GM18519 (cell line): ENCODE data around the gene C19orf53.
"Not testable (repeated sequence)": the region's sequence is repeated elsewhere in the genome, so short reads cannot be mapped to it uniquely, and the experiment has no call there.

Source experiments
- ATAC-seq: cut with Tn5 transposase; IDR thresholded peaks from one replicate; pipeline ENCODE4 v1.9.1; 2021; ENCODE audit warnings: mild to moderate bottlenecking, moderate library complexity; ENCODE audit not compliant: unreplicated experiment, low FRiP score

Gene C19orf53

DNA sequence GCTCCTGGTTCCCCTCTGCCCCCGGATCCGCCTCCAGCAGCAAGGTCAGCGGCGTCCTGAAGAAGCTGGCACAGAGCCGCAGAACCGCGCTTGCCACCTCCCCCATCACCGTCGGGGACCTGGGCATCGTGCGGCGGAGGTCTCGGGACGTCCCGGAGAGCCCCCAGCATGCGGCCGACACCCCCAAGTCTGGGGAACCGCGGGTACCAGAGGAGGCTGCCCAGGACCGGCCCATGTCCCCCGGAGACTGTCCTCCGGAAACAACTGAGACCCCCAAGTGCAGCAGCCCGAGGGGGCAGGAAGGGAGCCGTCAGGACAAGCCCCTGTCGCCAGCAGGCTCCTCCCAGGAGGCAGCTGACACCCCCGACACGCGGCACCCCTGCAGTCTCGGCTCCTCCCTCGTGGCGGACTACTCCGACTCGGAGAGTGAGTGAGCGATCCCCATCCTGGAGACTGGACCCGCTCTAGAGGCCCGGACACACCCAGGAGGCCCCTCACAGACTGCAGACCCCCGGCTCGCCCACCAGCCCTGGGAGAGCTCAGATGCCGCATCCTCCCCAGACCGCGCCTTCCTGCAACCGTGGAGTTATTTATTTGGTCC, 11.5 kb upstream of the C19orf53 start:
- no peak for ATAC-seq

GRCh38 chr19:13763265-13763664, 11.0 kb upstream of the C19orf53 start:
- ATAC-seq, result no peak

DNA sequence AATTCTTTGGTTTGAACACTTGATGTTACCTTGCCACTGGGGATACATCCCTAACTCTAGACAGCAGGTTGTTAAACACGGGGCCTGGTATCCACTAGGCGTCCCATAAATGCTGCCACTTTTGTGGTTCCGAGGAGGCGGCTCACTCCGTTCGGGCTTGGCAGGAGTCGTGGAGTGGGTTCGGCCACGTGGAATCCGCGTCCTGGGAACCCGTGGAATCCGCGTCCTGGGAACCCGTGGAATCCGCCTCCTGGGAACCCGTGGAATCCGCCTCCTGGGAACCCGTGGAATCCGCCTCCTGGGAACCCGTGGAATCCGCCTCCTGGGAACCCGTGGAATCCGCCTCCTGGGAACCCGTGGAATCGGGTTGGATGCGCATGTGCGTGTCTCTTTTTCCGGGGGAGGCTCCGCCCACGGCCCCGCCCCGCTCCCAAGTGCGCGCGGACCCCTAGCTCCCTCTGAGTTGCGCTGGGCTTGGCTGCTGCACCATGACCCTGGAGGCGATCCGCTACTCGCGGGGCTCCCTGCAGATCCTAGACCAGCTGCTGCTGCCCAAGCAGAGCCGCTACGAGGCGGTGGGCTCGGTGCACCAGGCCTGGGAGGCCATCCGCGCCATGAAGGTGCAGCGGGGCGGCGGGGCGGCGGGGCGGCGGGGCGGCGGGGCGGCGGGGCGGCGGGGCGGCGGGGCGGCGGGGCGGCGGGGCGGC, 10.0 kb upstream of the C19orf53 start, which contains the start of gene MRI1:
Gene MRI1, plus strand, starts transcription at position 422 of the 707 bp plus-strand sequence. Its CDS starts 67 bp downstream, at position 489.
- ATAC-seq, result no peak

GRCh38 chr19:13764821-13765394, 9.3 kb upstream of the C19orf53 start:
- ATAC-seq, result no peak

- no peak for ATAC-seq
These were observed 8.7 kb upstream of the C19orf53 start for GRCh38 chr19:13765395-13766094.

- no peak for ATAC-seq
These were observed 8.2 kb upstream of the C19orf53 start for GRCh38 chr19:13766095-13766481.

DNA sequence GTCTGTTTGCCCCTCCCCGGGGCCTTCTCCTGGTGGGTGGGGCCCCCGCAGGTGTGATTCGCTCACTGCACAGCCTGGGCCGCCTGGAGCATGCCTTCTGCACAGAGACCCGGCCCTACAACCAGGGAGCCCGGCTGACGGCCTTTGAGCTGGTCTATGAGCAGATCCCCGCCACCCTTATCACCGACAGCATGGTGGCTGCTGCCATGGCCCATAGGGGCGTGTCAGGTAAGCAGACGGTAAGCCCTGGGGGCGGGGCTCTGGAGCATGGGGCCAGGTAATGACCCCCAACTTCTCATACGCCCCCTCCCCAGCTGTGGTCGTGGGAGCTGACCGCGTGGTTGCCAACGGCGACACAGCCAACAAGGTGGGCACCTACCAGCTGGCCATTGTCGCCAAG, 5.7 kb upstream of the C19orf53 start:
- ATAC-seq, result no peak

- ATAC-seq, result no peak
These were observed 4.1 kb upstream of the C19orf53 start for GRCh38 chr19:13770013-13770635.

DNA sequence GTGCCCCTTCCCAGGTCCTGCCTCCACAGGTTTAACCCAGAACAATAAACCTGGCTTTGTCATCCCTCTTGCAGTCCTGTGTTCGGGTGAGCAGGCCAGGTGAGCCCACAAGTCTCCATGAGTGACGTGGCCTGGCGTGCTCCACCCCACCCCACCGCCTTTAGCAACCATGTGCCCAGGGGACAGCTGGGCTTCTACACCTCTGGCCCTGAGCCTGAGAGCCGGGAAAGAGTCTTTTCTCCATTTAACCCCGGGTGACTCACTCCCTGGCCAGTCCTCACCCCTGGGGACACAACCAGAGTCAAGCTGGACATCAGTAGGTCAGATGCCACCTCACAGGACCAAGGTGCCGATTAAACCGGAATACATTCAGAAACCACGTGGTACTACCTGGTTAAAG, 4.1 kb downstream of the C19orf53 start:
- ATAC-seq, result no peak

GRCh38 chr19:13778847-13779246, 4.6 kb downstream of the C19orf53 start:
- no peak for ATAC-seq

DNA sequence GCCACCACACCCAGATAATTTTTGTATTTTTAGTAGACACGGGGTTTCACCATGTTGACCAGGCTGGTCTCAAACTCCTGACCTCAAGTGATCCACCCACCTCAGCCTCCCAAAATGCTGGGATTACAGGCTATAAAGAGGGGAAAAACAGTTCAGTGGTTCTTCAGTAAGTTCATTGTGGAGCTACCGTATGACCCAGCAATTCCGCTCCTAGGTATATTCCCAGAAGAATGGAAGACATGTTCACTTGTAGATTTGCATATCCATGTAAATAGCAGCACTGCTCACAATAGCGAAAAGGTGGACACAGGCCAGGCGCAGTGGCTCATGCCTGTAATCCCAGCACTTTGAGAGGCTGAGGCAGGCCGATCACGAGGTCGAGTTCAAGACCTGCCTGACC, 5.5 kb downstream of the C19orf53 start:
- not testable (repeated sequence) for ATAC-seq

DNA sequence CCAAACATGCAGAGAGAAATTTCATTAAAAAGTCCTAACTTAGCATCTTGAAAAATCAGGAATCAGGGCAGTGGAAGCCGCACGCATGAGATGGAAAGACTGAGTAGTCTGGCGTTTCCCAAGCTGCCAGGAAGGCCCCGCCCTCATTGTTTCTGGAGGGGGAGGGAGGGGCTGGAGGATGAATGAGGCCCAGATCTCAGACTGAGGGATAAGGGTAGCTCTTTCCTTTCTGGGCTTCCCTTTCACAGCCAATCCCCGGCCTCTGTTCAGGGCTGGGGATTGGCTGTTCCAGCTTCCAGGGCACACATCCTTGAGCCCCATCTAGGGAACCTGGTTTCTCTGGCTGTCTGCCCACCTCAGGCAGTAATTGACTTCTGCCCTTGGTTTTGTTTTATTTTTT, 7.3 kb downstream of the C19orf53 start:
- ATAC-seq, result no peak

DNA sequence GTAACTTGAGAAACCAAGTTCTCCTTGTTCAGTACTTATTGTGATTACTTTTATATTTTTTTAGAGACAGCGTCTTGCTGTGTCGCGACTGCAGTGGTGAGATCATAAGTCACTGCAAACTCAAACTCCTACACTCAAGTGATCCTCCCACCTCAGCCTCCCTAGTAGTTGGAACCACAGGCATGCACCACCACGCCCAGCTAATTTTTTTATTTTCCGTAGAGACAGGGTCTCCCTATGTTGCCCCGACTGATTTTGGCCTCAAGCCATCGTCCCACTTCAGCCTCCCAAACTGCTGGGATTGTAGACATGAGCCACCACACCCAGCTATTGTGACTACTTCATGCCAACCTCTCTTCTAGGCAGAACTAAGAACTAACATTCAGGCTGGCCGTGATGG, 8.3 kb downstream of the C19orf53 start:
- ATAC-seq, result no peak

DNA sequence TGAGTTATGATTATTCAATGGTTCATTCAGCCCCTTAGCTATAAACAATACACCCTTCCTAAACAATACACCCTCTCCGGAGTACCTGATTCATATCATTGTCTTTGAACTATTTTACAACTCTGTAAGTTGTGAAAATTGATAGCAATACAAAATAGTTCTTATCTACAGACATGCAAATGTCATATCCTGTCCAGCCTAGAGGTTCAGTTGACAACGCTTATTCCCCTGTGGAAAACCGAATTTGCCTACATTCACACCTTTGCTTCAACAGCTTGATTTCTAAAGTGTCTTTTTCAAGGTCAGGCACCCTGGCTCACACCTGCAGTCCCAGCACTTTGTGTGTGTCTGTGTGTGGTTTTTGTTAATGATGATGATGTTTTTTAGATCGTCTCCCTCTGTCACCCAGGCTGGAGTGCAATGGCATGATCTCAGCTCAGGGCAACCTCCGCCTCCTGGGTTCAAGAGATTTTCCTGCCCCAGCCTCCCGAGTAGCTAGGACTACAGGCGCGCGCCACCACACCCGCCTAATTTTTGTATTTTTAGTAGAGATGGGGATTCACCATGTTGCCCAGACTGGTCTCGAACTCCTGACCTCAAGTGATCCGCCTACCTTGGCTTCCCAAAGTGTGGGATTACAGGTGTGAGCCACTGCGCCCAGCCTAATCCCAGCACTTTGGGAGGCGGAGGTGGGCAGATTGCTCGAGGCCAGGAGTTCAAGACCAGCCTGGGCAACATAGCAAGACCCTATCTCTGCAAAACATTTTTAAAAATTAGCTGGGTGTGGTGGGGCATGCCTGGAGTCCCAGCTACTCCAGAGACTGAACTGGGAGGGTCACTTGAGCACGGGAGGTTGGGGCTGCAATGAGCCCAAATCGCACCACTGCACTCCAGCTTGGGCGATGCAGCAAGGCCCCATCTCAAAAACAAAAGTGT, 9.6 kb downstream of the C19orf53 start:
- ATAC-seq, result no peak

DNA sequence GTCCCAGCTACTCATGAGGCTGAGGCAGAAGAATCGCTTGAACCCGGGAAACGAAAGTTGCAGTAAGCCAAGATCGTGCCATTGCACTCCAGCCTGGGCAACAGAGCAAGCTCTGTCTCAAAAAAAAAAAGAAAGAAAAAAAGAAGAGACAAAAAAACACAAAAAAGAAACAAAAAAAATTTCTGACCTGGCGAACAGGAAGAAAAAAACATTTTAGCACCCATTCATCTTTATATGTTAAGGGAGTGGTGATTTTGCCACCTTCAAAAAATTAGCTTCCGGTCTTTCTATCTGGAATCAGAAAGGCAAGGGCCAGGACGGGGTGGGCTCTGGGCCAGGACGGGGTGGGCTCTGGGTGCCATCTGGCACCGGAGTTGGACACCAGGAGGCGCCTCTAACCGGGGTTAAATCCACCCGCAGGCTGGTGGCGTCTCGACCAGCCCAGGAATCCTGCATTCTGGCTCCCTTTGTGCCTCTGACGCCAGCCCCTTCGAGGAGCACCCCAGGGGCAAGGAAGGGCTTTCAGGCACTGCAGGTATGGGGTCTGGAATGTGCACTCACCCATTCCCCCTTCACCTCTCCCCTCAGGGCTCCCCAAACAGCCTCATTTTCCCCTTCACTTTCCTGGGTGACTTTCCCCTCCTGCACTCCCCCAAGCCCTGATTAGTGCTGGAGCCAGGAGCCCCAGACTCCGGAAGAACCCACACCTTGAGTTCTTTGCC, 10.6 kb downstream of the C19orf53 start:
- ATAC-seq, result no peak

DNA sequence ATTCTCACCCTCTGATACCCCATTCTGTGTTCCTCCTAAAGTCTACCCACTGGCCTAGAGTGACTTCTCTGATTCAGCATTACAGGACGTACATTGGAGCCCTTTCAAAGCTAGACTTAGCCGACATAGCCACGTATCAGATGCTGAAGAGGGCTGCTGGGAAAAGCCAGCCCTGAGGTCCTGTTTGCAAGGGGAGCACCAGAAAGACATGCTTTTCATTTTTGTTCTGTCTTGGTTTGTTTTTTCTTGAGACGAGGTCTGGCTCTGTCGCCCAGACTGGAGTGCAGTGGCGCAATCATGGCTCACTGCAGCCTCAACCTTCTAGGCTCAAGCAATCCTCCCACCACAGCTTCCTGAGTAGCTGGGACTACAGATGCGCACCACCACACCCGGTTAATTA, 14.7 kb downstream of the C19orf53 start:
- no peak for ATAC-seq

DNA sequence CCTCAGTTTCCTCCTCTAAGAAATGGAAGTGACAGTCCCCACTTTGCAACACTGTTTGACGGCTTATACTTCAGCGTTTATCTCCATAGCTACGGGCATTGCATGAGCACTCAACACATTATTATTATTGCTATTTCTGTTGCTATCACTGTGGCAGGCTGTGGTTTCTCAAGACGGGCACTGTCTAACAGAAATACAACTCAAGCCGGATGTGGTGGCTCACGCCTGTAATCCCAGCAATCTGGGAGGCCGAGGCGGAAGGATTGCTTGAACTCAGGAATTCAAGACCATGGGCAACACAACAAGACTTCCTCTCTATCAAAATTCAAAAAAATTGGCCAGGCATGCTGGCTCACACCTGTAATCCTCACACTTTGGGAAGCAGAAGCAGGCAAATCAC, 16.1 kb downstream of the C19orf53 start:
- no peak for ATAC-seq

GRCh38 chr19:13793317-13793716, 19.1 kb downstream of the C19orf53 start:
- not testable (repeated sequence) for ATAC-seq

GRCh38 chr19:13794398-13794756, 20.1 kb downstream of the C19orf53 start:
- no peak for ATAC-seq
